Smooth muscle cell (in vitro differentiated cells): ENCODE results near the gene BRDT. TPM values are rescaled to one million over a fixed set of nuclear protein-coding genes. Genes with fewer than 3 reads are reported as not detected.

Experiments used
- polyA plus RNA-seq: library from polyadenylated mRNA; unstranded; fragments of >200 nt; fragmentation: Nextera tagmentation; extraction: Ambion mirVana; gene quantifications from 2 replicates; pipeline ENCODE4 v1.2.1, GENCODE V29; 2016
- total RNA-seq: library from RNA; depleted of rRNA; stranded (reverse); fragments of >200 nt; gene quantifications from 2 replicates; pipeline ENCODE4 v1.2.3, GENCODE V29; 2014

BRDT gene
- total and polyA plus RNA-seq, 2 experiments from 2014 or later = not detected

Other genes with a start within 250 kb of the BRDT start
- 112 TPM in 2 replicates for gene TGFBR3, start 63.2 kb upstream of the BRDT start, total RNA-seq
- gene TGFBR3, start 63.2 kb upstream of the BRDT start, polyA plus RNA-seq = 52.0 and 68.3 TPM in 2 replicates
- gene EPHX4, start 80.6 kb downstream of the BRDT start, total RNA-seq = 1.3 TPM in 1 of 2 replicates, not detected in the other
- 0.18 TPM in 1 of 2 replicates, not detected in the other for gene EPHX4, start 80.6 kb downstream of the BRDT start, polyA plus RNA-seq
- gene SETSIP, start 126.0 kb downstream of the BRDT start, total RNA-seq = not detected in 2 replicates
- gene SETSIP, start 126.0 kb downstream of the BRDT start, polyA plus RNA-seq = not detected in 2 replicates
- gene BTBD8, start 130.9 kb downstream of the BRDT start, total RNA-seq = 4.9 TPM in 2 replicates
- 0.57 and 1.6 TPM in 2 replicates for gene BTBD8, start 130.9 kb downstream of the BRDT start, polyA plus RNA-seq